ENCODE results near the gene TMEM121B.
A peak's percentile ranks its signal among the peaks of the same experiment; 100 is the strongest.

The TMEM121B gene

GRCh38 chr22:17093081-17093480 lies 28.1 kb downstream of the TMEM121B start:
- no peak for DNase-seq (ENCODE audit: low read depth in 1 of 2, low spot score in 1 of 2)

GRCh38 chr22:17091851-17092250 lies 29.3 kb downstream of the TMEM121B start:
- no peak for DNase-seq (ENCODE audit: low read depth in 1 of 2, low spot score in 1 of 2)

- DNase-seq (ENCODE audit: low read depth in 1 of 2, low spot score in 1 of 2), result no peak
These were observed 30.6 kb downstream of the TMEM121B start for GRCh38 chr22:17090550-17090949.

- DNase-seq (ENCODE audit: low read depth in 1 of 2, low spot score in 1 of 2), result peak in 1 of 2 donors; percentile 17
These were observed 33.5 kb downstream of the TMEM121B start for GRCh38 chr22:17087498-17088131.

GRCh38 chr22:17086788-17087497 lies 34.2 kb downstream of the TMEM121B start:
- DNase-seq (ENCODE audit: low read depth in 1 of 2, low spot score in 1 of 2), result no peak

GRCh38 chr22:17086296-17086695 lies 34.9 kb downstream of the TMEM121B start:
- no peak for DNase-seq (ENCODE audit: low read depth in 1 of 2, low spot score in 1 of 2)

GRCh38 chr22:17085277-17086181 lies 35.6 kb downstream of the TMEM121B start:
- no peak for DNase-seq (ENCODE audit: low read depth in 1 of 2, low spot score in 1 of 2)

- peak; percentile 87 to 90 for DNase-seq (ENCODE audit: low read depth in 1 of 2, low spot score in 1 of 2)
These were observed 36.4 kb downstream of the TMEM121B start, which contains the start of gene IL17RA for GRCh38 chr22:17084554-17085276. TSS of gene IL17RA (plus strand) at chr22:17085000. CDS start at chr22:17085092, 92 bp downstream.

GRCh38 chr22:17083811-17084441 lies 37.2 kb downstream of the TMEM121B start:
- no peak for DNase-seq (ENCODE audit: low read depth in 1 of 2, low spot score in 1 of 2)

GRCh38 chr22:17083255-17083654 lies 37.9 kb downstream of the TMEM121B start:
- DNase-seq (ENCODE audit: low read depth in 1 of 2, low spot score in 1 of 2), result no peak

- no peak for DNase-seq (ENCODE audit: low read depth in 1 of 2, low spot score in 1 of 2)
These were observed 41.6 kb downstream of the TMEM121B start for GRCh38 chr22:17079572-17079971.

- DNase-seq (ENCODE audit: low read depth in 1 of 2, low spot score in 1 of 2), result no peak
These were observed 43.9 kb downstream of the TMEM121B start for GRCh38 chr22:17077255-17077654.

- DNase-seq (ENCODE audit: low read depth in 1 of 2, low spot score in 1 of 2), result no peak
These were observed 46.5 kb downstream of the TMEM121B start for GRCh38 chr22:17074648-17075002.

- no peak for DNase-seq (ENCODE audit: low read depth in 1 of 2, low spot score in 1 of 2)
These were observed 48.3 kb downstream of the TMEM121B start for GRCh38 chr22:17072877-17073276.
